Activated CD8-positive, alpha-beta memory T cell treated with anti-CD3 and anti-CD28 coated beads, Interleukin-2, amount 10 ng/mL, durations not matched to agents 7 days and 5 days (primary cell): ENCODE data around the gene COMMD1. TPM values are rescaled to one million over a fixed set of nuclear protein-coding genes. Genes with fewer than 3 reads are reported as not detected.
A peak's percentile ranks its signal among the peaks of the same experiment; 100 is the strongest.
"Not testable (repeated sequence)": the region's sequence is repeated elsewhere in the genome, so short reads cannot be mapped to it uniquely, and the experiment has no call there.

Experiments
- ATAC-seq: fragments of 150-1000 bp; cut with Tn5 transposase; one replicate; pipeline ENCODE4 v1.10.0; 2021; ENCODE audit warnings: moderate library complexity
- CTCF ChIA-PET: fragments of 350-600 bp; sonication (Branson Sonifier 250); formaldehyde crosslinking; loops from one replicate; lab custom pipeline; 2021; ENCODE audit warnings: antibody characterized with exemption; lab: Charles Lee
- DNase-seq: peaks from one replicate; pipeline ENCODE4 v3.0.0-alpha.2; 2020
- H3K27ac Mint-ChIP-seq: one replicate; pipeline ENCODE4 v1.8.0; 2021; ENCODE audit warnings: mild to moderate bottlenecking, mixed read lengths
- H3K27me3 Mint-ChIP-seq: one replicate; pipeline ENCODE4 v1.8.0; 2021; ENCODE audit warnings: mixed read lengths
- H3K36me3 Mint-ChIP-seq: one replicate; pipeline ENCODE4 v1.8.0; 2021; ENCODE audit warnings: mild to moderate bottlenecking, mixed read lengths
- H3K4me1 Mint-ChIP-seq: one replicate; pipeline ENCODE4 v1.8.0; 2021; ENCODE audit warnings: mixed read lengths
- H3K4me3 Mint-ChIP-seq: one replicate; pipeline ENCODE4 v1.8.0; 2021; ENCODE audit warnings: mild to moderate bottlenecking, moderate library complexity, mixed read lengths
- H3K9me3 Mint-ChIP-seq: one replicate; pipeline ENCODE4 v1.8.0; 2022; ENCODE audit warnings: low read depth, mixed read lengths
- total RNA-seq, 2 experiments: library from RNA; stranded (reverse); gene quantifications; one replicate each; pipeline ENCODE4 v1.2.3, GENCODE V29; 2021

COMMD1 gene
- total RNA-seq, 2 experiments from 2014 or later = 27.4 to 33.0 TPM

- DNase-seq (no peak), ATAC-seq (no peak)
- H3K27ac Mint-ChIP-seq = no peak overlapping the region
- H3K4me1 Mint-ChIP-seq = no peaks in the 10 kb centered on the region
- CTCF ChIA-PET = no interaction called here
- no peak overlapping the region for H3K4me3 Mint-ChIP-seq
- no peaks in the 10 kb centered on the region for H3K27me3 Mint-ChIP-seq
- no peaks in the 10 kb centered on the region for H3K9me3 Mint-ChIP-seq
- no peaks in the 10 kb centered on the region for H3K36me3 Mint-ChIP-seq
These were observed 196.4 kb downstream of the COMMD1 start for GRCh38 chr2:62101886-62102285.

- CTCF ChIA-PET = no interaction called here
These were observed 197.0 kb downstream of the COMMD1 start for GRCh38 chr2:62102402-62102920.

GRCh38 chr2:62109554-62109953, 204.1 kb downstream of the COMMD1 start:
- CTCF ChIA-PET = no interaction called here
- Mint-ChIP-seq H3K36me3 (no peaks in the 10 kb centered on the region), H3K27ac (no peak overlapping the region), H3K4me3 (no peak overlapping the region), H3K4me1 (no peaks in the 10 kb centered on the region), H3K9me3 (no peaks in the 10 kb centered on the region), H3K27me3 (no peaks in the 10 kb centered on the region)
- DNase-seq (no peak), ATAC-seq (no peak)

More at GRCh38 chr2:62102402-62102920, 197.0 kb downstream of the COMMD1 start:
- no peak for DNase-seq
- Mint-ChIP-seq H3K27ac (no peak overlapping the region), H3K36me3 (no peaks in the 10 kb centered on the region), H3K4me3 (no peak overlapping the region), H3K27me3 (no peaks in the 10 kb centered on the region), H3K9me3 (no peaks in the 10 kb centered on the region), H3K4me1 (no peaks in the 10 kb centered on the region)
- no peak for ATAC-seq

- Mint-ChIP-seq H3K4me3 (no peak overlapping the region), H3K9me3 (no peaks in the 10 kb centered on the region), H3K4me1 (no peaks in the 10 kb centered on the region), H3K36me3 (no peaks in the 10 kb centered on the region), H3K27ac (no peak overlapping the region), H3K27me3 (no peaks in the 10 kb centered on the region)
- CTCF ChIA-PET = no interaction called here
- no peak for ATAC-seq
- DNase-seq = no peak
These were observed 205.0 kb downstream of the COMMD1 start for GRCh38 chr2:62110415-62111025.

GRCh38 chr2:62112179-62112578, 206.7 kb downstream of the COMMD1 start:
- H3K36me3 Mint-ChIP-seq = no peaks in the 10 kb centered on the region
- H3K4me1 Mint-ChIP-seq = no peaks in the 10 kb centered on the region
- no peak overlapping the region for H3K27ac Mint-ChIP-seq
- no peaks in the 10 kb centered on the region for H3K27me3 Mint-ChIP-seq
- no peak overlapping the region for H3K4me3 Mint-ChIP-seq
- ATAC-seq (no peak), DNase-seq (no peak)
- CTCF ChIA-PET = no interaction called here
- no peaks in the 10 kb centered on the region for H3K9me3 Mint-ChIP-seq

GRCh38 chr2:62114564-62114963, 209.1 kb downstream of the COMMD1 start:
- H3K36me3 Mint-ChIP-seq = no peaks in the 10 kb centered on the region
- no peak overlapping the region for H3K4me3 Mint-ChIP-seq
- no peaks in the 10 kb centered on the region for H3K9me3 Mint-ChIP-seq
- no peak overlapping the region for H3K27ac Mint-ChIP-seq
- DNase-seq = no peak
- H3K4me1 Mint-ChIP-seq = peaks cover 10% of the 10 kb centered on the region
- CTCF ChIA-PET = no interaction called here
- no peaks in the 10 kb centered on the region for H3K27me3 Mint-ChIP-seq
- ATAC-seq = no peak

GRCh38 chr2:62116983-62117382, 211.5 kb downstream of the COMMD1 start:
- Mint-ChIP-seq H3K36me3 (peaks cover 3% of the 10 kb centered on the region), H3K9me3 (no peaks in the 10 kb centered on the region), H3K27me3 (no peaks in the 10 kb centered on the region), H3K4me1 (peaks cover 12% of the 10 kb centered on the region), H3K4me3 (no peak overlapping the region), H3K27ac (no peak overlapping the region)
- CTCF ChIA-PET = no interaction called here
- ATAC-seq (no peak), DNase-seq (no peak)

- Mint-ChIP-seq H3K27me3 (no peaks in the 10 kb centered on the region), H3K9me3 (no peaks in the 10 kb centered on the region), H3K4me3 (no peak overlapping the region), H3K27ac (no peak overlapping the region), H3K4me1 (peaks cover 12% of the 10 kb centered on the region), H3K36me3 (peaks cover 3% of the 10 kb centered on the region)
- DNase-seq (no peak), ATAC-seq (no peak)
- CTCF ChIA-PET = no interaction called here
These were observed 212.7 kb downstream of the COMMD1 start for GRCh38 chr2:62118160-62118559.

- Mint-ChIP-seq H3K27me3 (no peaks in the 10 kb centered on the region), H3K4me3 (no peak overlapping the region), H3K36me3 (peaks cover 3% of the 10 kb centered on the region), H3K4me1 (peaks cover 12% of the 10 kb centered on the region), H3K27ac (no peak overlapping the region), H3K9me3 (no peaks in the 10 kb centered on the region)
- DNase-seq (no peak), ATAC-seq (no peak)
- CTCF ChIA-PET = interaction anchor here (0.9 kb wide), 1 partner anchor 125 kb away, joined by 3 read pairs; no protein-coding TSS in a partner anchor
These were observed 214.0 kb downstream of the COMMD1 start for GRCh38 chr2:62119311-62119974.

GRCh38 chr2:62126239-62126638, 220.8 kb downstream of the COMMD1 start:
- H3K4me3 Mint-ChIP-seq, H3K36me3 Mint-ChIP-seq, ATAC-seq, DNase-seq, H3K27me3 Mint-ChIP-seq, CTCF ChIA-PET, H3K9me3 Mint-ChIP-seq, H3K27ac Mint-ChIP-seq, H3K4me1 Mint-ChIP-seq: not testable (repeated sequence)

- ATAC-seq = no peak
- H3K9me3 Mint-ChIP-seq = no peaks in the 10 kb centered on the region
- H3K4me3 Mint-ChIP-seq = no peak overlapping the region
- CTCF ChIA-PET = no interaction called here
- DNase-seq = no peak
- H3K36me3 Mint-ChIP-seq = peaks cover 6% of the 10 kb centered on the region
- no peak overlapping the region for H3K27ac Mint-ChIP-seq
- no peaks in the 10 kb centered on the region for H3K27me3 Mint-ChIP-seq
- H3K4me1 Mint-ChIP-seq = peaks cover 6% of the 10 kb centered on the region
These were observed 227.9 kb downstream of the COMMD1 start for GRCh38 chr2:62133320-62133823.

- ATAC-seq (no peak), DNase-seq (no peak)
- no peak overlapping the region for H3K4me3 Mint-ChIP-seq
- H3K9me3 Mint-ChIP-seq = no peaks in the 10 kb centered on the region
- CTCF ChIA-PET = no interaction called here
- no peak overlapping the region for H3K27ac Mint-ChIP-seq
- peaks cover 9% of the 10 kb centered on the region for H3K36me3 Mint-ChIP-seq
- peaks cover 17% of the 10 kb centered on the region for H3K4me1 Mint-ChIP-seq
- H3K27me3 Mint-ChIP-seq = no peaks in the 10 kb centered on the region
These were observed 231.7 kb downstream of the COMMD1 start for GRCh38 chr2:62136956-62137830.

GRCh38 chr2:62140426-62141141, 235.1 kb downstream of the COMMD1 start:
- CTCF ChIA-PET = no interaction called here
- ATAC-seq = peak; percentile 72

More at GRCh38 chr2:62140426-62141141, 235.1 kb downstream of the COMMD1 start:
- DNase-seq = no peak
- H3K4me1 Mint-ChIP-seq = peaks cover 17% of the 10 kb centered on the region
- peak overlapping the region; percentile 37 for H3K27ac Mint-ChIP-seq
- H3K4me3 Mint-ChIP-seq = no peak overlapping the region
- H3K9me3 Mint-ChIP-seq = no peaks in the 10 kb centered on the region
- H3K27me3 Mint-ChIP-seq = no peaks in the 10 kb centered on the region
- peaks cover 9% of the 10 kb centered on the region for H3K36me3 Mint-ChIP-seq
